Activated CD4-positive, CD25-positive, alpha-beta regulatory T cell treated with anti-CD3 and anti-CD28 coated beads, Interleukin-2, amount 50 U/mL, for 24 hours (primary cell): Measurements from ENCODE around the gene RAE1.

Source experiments
- ATAC-seq, 2 donors: fragments of 150-1000 bp; cut with Tn5 transposase; one replicate each; pipeline ENCODE4 v1.10.0; 2021; ENCODE audit warnings: mild to moderate bottlenecking in 1 of 2, moderate library complexity in 1 of 2

Gene RAE1, protein sequence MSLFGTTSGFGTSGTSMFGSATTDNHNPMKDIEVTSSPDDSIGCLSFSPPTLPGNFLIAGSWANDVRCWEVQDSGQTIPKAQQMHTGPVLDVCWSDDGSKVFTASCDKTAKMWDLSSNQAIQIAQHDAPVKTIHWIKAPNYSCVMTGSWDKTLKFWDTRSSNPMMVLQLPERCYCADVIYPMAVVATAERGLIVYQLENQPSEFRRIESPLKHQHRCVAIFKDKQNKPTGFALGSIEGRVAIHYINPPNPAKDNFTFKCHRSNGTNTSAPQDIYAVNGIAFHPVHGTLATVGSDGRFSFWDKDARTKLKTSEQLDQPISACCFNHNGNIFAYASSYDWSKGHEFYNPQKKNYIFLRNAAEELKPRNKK

DNA sequence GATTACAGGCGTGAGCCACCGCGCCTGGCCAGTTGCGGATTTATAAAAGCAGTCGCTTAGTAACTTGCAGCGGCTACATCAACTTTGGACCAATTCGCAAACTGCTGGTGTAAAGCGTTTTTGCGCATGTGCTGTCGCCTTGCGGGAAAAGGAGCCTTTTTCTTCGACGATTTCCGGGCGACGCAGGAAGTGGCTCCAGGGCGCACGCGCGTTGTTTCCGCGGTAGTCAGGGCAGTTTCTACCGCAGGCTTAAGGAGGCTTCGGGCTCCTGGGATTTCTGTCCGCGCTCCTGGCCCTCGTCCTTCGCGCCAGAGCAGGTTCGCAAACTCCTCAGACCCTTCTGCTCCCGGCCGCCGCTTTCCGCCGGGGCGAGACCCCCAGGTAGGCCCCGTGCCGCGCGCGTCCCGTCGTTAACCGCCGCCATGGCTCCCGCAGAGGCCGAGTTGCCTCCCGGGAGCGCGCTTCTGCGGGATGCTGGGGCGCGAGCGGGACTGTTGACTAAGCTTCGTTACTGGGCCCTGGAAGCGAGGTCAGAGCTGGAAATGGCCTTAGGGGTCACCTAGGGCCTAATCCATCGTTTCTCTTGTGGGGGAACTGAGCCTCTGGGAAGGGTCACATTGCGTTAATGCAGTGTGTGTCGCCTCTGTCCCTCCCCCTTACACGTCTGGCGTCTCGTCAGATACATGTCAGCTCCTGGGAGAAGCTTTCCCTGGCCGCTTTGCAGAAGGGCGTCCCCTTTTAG is at the start of gene RAE1:
Gene RAE1 (plus strand): TSS at position 214 of the 742 bp plus-strand sequence. CDS start 2,784 bp downstream, outside the sequence.
- ATAC-seq = peak; percentile 77 to 87

DNA sequence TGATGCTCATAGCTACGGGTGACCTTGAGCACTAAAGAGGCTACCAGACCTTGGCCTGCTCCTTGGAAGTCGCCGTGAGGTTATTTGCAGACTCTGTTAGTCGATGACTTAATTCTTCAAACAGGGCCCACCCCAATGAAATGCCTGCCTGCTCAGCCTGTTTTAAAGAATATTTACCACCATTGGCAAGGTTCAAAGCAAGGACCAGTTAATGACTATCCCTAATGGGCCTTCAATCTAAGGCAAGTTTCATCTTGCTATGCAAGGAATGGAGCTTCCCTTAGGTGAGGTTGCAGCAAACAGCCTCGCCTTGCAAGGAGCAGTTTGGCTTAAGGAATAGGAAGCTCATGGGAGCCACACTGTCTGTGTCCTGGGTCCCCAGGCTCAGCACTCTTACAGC is 44.3 kb upstream of the RAE1 start:
- no peak for ATAC-seq

- no peak for ATAC-seq
Observed at GRCh38 chr20:57308451-57309271, 42.4 kb upstream of the RAE1 start.

GRCh38 chr20:57309544-57310115 is 41.4 kb upstream of the RAE1 start:
- ATAC-seq = no peak

DNA sequence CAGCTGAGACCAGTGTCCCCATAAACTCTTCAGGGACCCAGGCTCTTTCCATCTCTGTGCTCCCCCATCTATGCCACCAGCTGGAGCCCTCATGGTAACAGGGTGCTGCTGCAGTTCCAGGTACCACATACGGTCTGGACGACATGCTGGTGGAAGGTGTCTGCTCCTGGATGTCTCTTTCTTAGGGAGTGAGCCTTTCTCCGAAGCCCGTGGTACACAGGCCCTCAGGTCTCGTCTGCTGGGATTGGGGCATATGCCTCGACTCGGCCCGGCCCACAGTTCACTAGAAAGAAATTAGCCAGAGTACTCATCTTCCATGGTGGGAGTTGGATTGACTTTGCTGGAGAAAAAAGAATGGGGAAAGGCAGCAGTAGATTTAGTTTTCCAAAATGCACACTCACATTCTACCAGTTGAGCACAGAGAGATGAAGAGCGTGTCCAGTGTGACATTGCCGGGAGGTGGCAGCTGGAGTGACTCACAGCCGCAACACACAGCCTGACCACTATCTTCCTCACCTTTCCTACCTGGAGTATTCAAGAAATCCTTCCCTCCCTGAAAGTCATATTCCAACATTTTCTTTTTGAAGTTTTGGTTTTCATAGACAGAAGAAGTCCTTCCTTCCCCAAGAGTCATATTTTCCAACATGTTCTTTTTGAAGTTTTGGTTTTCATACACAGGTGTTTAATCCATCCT is 40.1 kb upstream of the RAE1 start:
- ATAC-seq = no peak

DNA sequence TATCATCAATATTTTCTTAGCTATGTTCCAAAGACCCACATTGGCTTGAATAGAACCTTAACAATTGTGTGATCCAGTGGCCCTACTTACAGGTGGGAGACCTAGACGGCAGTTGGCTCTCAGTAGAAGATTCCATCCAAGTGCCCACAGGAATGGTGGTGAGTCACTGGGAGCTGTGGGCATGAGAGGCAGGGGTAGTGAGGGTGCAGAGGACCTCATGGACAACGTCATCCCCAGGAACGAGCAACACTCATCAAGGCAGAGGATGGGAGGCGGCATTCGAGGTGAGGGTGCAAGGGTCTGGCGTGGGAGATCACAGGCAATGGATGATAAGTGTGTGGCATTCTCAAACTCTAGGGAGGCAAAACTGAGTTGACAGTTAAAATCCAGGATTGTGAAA is 38.9 kb upstream of the RAE1 start:
- no peak for ATAC-seq

DNA sequence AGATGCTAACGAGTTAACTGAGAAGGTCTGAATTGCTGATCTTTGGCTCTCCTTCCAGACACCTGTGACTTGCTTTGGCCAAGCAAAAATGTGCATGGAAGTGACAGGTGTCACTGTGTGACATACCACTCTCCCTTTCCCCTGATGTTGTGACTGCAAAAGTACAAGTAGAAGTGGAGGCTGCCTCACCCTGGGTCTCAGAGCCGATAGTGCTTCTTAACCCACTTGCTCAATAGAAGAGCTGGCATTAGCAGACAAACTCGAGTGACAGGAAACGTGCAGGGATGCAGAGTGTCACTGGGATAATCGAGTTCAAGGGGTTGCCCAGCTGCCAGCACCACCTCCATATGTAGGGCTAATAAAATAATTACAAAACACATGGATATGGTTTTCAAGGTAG is 37.8 kb upstream of the RAE1 start:
- ATAC-seq = no peak

DNA sequence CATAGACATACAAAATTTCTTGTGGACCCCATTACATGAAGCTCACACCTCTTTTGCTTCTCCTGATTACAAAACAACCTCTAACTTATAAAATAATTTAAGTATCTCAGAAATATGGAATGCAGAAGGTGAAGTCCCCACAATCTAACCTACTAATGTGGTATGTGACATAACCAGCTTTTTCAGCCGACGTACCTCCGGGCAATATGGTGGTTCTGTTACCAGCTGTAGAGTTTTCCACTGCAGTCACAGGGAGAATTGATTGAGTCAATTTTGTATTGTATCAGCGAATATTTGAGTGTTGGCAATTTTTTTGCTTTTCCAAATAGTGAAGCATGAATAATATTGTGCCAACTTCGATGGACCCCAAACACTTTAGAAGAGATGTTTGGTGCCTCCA is 37.1 kb upstream of the RAE1 start:
- no peak for ATAC-seq

DNA sequence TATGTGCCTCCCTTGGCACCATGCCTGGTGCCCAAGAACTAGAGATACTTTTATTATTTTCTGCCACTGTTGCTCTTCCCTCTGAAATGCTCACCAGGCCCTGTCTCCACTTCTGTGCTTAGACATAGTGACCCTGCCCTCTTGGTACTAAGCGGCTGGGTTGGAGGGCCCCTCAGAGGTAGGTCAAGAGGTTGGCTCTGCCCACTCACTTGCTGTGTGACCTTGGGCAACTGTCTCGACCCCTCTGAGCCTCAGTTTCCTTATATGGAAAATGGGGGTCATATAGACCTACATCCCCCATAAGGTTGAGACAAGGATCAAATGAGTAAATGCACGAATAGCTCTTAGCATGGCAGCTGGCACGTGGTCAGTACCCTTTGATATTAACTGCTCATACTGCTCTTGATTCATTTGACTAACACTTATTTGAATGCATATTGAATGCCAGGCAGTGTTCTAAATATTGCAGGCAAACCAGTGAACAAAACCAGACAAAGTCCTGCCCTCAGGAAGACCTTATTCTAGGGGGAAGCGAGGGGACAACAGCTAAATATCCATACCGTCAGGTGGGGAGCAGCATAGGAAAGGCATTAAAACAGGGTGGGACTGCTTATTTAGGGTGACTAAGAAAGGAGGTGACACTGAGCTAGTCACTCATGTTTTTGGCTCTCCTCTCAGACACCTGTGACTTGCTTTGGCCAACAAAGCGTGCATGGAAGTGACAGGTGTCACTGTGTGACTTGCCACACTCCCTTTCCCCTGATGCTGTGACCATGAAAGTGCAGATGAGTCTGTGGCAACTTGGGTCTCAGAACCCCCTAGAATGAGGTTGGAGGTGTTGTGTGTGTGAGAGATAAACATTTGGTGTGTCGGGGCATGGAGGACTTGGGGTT is 35.7 kb upstream of the RAE1 start:
- no peak for ATAC-seq

DNA sequence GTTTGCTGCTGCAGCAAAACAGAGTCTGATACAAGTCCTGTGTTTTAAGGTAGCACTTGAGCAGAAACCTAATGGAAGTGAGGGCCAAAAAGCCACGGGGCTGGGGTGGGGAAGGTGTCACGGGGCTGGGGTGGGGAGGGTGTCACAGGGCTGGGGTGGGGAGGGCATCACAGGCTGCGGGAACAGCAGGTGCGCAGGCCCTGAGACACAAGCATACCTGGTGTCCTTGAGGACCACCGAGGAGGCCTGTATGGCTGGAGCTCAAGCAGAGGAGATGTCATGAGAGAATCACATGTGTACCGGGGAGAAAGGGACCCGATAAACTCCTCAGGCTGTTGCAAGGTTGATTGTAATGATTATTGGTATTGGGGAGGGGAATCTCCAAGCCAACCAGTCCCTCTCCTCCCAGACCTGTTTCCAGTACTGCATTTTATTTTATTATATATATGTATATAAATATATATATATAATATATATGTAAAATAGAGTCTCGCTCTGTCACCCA is 35.0 kb upstream of the RAE1 start:
- ATAC-seq = no peak

DNA sequence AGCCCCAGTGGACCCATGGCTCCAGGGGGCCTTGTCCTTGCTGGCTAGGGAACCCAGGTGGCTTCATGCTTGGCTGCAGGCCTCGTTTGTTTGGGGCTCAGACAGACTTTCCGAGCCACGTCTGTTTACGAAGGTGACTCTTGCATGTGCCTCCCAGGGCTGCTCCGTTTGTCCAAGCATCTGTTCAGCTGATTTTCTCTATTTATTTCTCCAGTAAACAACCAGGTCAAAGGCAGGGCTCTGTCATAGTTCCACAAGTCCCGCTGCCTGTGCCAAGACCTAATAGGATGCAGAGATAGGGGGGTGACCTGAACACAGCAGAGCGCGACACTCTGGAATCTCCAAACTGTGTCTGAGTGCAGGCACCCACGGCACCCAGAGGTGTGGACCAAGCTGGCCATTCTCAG is 34.3 kb upstream of the RAE1 start:
- no peak for ATAC-seq

DNA sequence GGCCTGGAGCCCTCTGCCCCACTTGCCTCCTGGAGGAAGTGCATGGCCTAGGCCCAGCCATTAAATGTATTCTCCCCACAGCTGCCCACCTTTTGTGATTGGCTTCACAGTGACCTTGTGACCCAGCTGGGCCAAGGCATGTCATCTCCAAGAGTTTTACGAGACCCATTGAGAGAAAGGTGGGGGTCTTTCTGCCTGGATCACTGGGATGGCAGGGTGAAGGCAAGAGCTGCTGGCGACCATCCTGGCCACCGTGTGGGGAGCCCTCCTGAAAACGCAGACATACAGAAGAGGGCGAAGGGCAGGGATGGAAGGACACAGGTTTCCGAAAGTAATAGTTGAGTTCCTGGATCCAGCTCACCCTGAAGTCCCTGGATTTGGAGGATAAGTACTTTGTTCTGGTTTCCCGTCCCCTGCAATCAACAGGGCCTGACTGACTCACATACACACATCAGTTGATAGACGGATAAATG is 33.7 kb upstream of the RAE1 start:
- no peak for ATAC-seq

GRCh38 chr20:57317789-57318371 is 33.2 kb upstream of the RAE1 start:
- ATAC-seq = no peak

DNA sequence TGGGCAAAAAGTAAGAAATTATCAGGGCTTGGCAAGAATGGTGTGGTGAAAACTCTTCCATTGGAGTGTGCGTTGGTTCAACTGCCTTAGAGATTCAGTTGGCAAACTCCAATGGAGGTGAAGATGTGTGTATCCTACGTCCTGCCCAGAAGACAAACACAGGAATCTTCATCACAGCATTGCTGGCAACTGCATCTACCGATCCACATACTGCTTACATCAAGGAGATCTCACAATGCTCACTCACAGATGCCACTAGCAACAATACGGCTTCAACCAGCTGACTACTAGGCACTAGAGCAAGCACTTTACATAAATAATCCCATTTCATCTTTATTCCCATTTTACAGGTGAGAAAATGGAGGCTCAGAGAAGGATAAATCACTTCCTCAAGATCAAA is 31.5 kb upstream of the RAE1 start:
- ATAC-seq = no peak

GRCh38 chr20:57320358-57320757 is 30.7 kb upstream of the RAE1 start:
- ATAC-seq = no peak

DNA sequence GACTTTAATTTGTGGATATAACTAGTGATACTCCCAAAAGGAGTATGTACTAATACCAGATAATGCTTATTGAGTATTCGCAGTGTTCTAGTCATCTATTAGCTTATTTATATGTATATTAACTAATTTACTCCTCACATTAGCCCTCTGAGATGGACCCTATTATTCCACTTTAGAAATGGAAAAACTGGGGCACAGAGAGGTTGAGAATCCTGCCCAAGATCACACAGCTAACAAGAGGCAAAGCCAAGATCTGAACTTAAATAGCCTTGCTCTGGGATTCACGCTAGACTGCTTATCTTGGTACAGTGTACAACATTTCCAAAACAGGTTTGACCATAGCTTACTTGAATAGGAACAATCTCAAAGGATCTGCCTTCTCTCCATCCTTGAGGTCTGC is 29.9 kb upstream of the RAE1 start:
- ATAC-seq = no peak

- no peak for ATAC-seq
Observed at GRCh38 chr20:57322476-57322875, 28.6 kb upstream of the RAE1 start.

DNA sequence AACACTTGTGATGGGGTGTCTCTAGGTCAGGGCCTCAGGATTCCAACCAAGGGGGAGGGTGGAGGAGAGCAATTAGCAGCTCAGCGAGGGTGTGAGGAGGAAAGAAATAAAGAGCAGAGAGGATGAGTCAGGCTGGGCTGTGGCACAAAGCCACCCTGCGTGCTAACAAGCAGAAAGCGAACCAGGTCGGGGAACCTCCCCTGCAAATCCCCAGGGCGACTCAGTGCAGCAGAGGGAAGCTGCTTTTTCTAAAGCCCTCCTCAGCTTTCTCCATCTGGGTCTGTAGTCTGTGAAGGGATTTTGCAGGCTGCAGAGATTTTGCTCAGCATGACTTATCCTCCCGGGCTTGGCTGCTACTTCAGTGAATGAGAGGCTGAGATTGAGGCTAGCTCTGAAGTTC is 28.0 kb upstream of the RAE1 start:
- ATAC-seq = no peak

DNA sequence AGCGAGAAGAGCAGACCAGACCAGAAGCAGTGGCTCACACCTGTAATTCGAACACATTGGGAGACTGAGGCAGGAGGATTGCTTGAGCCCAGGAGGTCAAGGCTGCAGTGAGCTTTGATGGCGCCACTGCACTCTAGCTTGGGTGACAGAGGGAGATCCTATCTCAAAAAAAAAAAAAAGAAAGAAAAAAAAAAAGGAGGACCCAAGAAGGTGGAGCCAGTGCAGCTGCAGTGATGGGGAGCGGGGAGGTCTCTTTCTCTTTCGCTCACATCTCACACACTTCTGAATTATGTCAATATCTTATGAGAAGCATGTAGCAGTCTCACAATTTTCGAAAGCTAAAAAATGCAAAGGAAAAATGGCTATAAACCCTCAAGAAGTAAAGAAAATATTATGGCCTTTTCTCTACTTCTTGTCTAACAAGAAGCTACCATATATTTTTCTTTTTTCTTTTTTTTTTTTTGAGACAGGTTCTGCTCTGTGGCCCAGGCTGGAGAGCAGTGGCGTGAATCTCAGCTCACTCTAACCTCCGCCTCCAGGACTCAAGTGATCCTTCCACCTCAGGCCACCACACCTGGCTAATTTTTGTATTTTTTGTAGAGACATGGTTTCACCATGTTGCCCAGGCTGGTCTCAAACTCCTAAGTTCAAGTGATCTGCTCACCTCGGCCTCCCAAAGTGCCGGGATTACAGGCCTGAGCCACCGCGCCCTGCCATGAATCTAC is 25.3 kb upstream of the RAE1 start:
- ATAC-seq = no peak
